ENCODE results near the gene CFAP46.

The CFAP46 gene

DNA sequence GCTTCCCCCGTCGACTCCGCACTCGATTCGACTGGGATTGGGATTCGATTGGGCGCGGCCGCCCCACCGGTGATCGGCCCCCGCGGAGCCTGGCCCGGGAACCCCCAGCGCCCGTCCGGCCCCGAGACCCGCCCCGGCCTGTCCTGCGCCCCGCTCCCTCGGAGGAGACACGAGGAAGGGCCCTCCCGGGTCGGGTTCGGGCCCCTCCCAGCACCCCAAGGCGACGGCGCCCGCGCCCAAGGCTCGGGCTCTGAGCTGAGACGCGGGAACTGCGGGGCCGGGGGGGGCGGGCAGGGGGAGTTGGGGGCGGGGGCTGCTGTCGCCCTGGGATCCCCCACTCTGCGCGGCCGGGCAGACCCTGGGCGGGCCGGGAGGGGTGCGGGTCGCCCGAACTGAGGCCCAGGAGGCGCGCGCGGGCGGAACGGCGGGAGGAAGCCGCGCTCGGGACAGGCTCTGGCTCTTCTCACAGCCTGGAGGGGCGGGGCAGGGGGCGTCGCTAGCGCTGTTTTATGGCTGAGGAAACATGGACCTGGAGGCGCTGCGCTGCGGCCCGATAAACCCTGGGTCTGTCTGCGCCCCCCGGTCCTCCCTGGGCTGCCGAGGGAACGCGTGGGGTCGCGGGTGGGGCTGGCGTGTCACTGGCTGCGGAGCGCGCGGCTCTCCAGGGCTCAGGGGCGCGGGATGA, 154.7 kb downstream of the CFAP46 start:
- TF ChIP-seq FOXP2 (optimal IDR thresholded peaks at IDR 0.05; ENCODE audit: borderline replicate concordance, extremely low read depth, extremely low read length, insufficient read depth) (no peak), TAF1 (IDR thresholded peaks at IDR 0.05; ENCODE audit: borderline replicate concordance, insufficient read depth, low read length) (no peak), SIN3A (IDR thresholded peaks at IDR 0.05; ENCODE audit: borderline replicate concordance, insufficient read depth, low read length) (no peak), POLR2AphosphoS5 (IDR thresholded peaks at IDR 0.05; ENCODE audit: low read depth, low read length) (no peak)
- TF ChIP-seq, protein P1, sequence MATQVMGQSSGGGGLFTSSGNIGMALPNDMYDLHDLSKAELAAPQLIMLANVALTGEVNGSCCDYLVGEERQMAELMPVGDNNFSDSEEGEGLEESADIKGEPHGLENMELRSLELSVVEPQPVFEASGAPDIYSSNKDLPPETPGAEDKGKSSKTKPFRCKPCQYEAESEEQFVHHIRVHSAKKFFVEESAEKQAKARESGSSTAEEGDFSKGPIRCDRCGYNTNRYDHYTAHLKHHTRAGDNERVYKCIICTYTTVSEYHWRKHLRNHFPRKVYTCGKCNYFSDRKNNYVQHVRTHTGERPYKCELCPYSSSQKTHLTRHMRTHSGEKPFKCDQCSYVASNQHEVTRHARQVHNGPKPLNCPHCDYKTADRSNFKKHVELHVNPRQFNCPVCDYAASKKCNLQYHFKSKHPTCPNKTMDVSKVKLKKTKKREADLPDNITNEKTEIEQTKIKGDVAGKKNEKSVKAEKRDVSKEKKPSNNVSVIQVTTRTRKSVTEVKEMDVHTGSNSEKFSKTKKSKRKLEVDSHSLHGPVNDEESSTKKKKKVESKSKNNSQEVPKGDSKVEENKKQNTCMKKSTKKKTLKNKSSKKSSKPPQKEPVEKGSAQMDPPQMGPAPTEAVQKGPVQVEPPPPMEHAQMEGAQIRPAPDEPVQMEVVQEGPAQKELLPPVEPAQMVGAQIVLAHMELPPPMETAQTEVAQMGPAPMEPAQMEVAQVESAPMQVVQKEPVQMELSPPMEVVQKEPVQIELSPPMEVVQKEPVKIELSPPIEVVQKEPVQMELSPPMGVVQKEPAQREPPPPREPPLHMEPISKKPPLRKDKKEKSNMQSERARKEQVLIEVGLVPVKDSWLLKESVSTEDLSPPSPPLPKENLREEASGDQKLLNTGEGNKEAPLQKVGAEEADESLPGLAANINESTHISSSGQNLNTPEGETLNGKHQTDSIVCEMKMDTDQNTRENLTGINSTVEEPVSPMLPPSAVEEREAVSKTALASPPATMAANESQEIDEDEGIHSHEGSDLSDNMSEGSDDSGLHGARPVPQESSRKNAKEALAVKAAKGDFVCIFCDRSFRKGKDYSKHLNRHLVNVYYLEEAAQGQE (IDR thresholded peaks at IDR 0.05; ENCODE audit: insufficient read depth in 1 of 2, low read depth in 2 of 2, low read length in 2 of 2) = no peak

DNA sequence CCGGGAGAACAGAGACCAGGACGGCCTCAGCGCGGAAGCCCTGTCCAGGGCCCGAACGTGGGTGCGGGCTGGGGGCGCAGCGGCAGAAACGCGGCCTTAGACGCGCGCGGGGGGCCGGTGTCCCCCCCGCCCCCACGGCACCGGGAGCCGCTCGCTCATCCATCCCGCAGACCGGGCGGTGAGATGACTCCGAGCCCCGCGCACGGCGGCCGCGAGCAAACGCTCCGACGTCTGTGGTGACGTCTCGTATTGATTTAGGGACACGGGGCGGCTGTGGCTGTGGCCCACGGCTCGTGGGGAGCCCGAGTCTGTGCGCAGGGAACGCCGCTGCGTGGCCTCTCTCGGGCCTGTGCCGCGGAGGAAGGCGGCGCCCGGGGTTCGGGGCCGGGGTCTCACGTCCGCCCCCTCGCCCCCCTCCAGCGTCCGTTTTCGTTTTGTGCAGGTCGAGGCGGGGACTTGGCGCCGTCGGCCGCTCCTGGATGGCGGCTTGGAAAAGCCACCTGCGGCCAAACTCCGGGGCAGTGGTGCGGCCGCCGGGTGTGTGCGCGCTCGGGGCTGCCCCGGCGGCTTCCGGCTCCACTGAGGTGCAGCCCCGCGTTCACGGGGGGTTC, 155.4 kb downstream of the CFAP46 start:
- no peak for TF ChIP-seq TAF1 (IDR thresholded peaks at IDR 0.05; ENCODE audit: borderline replicate concordance, insufficient read depth, low read length)
- TF ChIP-seq FOXP2 (optimal IDR thresholded peaks at IDR 0.05; ENCODE audit: borderline replicate concordance, extremely low read depth, extremely low read length, insufficient read depth) = no peak
- TF ChIP-seq SIN3A (IDR thresholded peaks at IDR 0.05; ENCODE audit: borderline replicate concordance, insufficient read depth, low read length) = no peak
- TF ChIP-seq POLR2AphosphoS5 (IDR thresholded peaks at IDR 0.05; ENCODE audit: low read depth, low read length) = no peak
- TF ChIP-seq, protein P1 (IDR thresholded peaks at IDR 0.05; ENCODE audit: insufficient read depth in 1 of 2, low read depth in 2 of 2, low read length in 2 of 2) = no peak

DNA sequence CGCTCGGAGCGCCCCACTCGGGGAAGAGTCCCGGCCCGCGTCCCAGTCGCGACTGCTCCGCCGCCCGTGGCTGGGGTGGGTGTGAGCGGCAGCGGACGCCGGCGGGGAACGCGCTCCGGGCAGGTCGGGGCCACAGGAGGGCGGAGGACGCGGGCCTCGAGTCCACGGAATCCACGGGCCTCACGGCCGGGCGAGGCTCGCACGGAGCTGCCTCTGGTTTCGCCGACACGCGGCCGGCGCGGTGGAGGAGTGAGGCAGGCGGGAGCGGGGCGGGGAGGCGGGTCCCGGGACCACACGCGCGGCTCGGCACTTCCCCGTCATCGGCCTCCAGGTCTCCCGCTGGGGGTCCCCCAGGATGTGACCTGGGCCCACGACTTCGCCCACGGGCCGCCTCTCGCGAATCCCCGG, 155.9 kb downstream of the CFAP46 start:
- TF ChIP-seq FOXP2 (optimal IDR thresholded peaks at IDR 0.05; ENCODE audit: borderline replicate concordance, extremely low read depth, extremely low read length, insufficient read depth) (no peak), TAF1 (IDR thresholded peaks at IDR 0.05; ENCODE audit: borderline replicate concordance, insufficient read depth, low read length) (no peak), POLR2AphosphoS5 (IDR thresholded peaks at IDR 0.05; ENCODE audit: low read depth, low read length) (no peak), SIN3A (IDR thresholded peaks at IDR 0.05; ENCODE audit: borderline replicate concordance, insufficient read depth, low read length) (no peak)
- TF ChIP-seq, protein P1 (IDR thresholded peaks at IDR 0.05; ENCODE audit: insufficient read depth in 1 of 2, low read depth in 2 of 2, low read length in 2 of 2) = no peak

DNA sequence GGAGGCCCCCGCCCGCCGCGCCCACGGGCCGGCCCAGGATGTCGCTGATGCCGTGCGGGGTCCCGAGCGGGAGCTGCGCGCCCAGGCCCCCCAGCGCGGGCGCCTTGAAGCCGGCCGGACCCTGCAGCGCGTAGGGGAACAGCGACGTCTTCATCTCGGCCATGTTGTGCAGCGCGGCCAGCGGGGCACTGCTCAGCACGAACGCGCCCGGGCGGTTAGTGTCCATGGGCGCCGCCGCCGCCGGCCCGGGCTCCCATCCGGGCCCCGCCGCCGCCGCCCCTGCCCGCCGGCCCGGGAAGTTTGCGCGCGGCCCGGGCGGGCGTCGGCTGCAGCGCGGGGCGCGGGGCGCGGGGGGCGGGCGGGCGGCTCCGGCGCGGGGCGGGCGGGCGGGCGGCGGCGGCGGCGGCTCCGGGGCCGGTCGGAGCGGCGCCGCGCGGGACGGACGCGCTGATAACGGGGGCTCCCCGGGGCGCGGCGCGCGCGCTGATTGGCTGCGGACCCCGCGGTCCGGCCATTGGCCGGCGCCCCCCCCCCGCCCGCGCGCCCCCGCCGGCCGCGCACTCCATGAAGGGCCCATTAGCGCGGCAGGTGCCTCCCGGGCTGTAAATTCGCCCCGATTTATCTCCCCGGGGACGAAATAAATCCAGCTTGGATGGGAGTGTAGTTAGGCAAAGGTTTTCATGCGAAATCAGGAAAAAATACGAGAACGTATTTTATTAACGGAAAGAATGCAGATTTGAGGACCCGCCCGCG, 156.5 kb downstream of the CFAP46 start, which contains the start of gene NKX6-2:
TSS of gene NKX6-2 (minus strand) at position 425 of the 753 bp plus-strand sequence. CDS start at position 226, 199 bp downstream.
- TF ChIP-seq SIN3A (IDR thresholded peaks at IDR 0.05; ENCODE audit: borderline replicate concordance, insufficient read depth, low read length) (no peak), FOXP2 (optimal IDR thresholded peaks at IDR 0.05; ENCODE audit: borderline replicate concordance, extremely low read depth, extremely low read length, insufficient read depth) (no peak)

DNA sequence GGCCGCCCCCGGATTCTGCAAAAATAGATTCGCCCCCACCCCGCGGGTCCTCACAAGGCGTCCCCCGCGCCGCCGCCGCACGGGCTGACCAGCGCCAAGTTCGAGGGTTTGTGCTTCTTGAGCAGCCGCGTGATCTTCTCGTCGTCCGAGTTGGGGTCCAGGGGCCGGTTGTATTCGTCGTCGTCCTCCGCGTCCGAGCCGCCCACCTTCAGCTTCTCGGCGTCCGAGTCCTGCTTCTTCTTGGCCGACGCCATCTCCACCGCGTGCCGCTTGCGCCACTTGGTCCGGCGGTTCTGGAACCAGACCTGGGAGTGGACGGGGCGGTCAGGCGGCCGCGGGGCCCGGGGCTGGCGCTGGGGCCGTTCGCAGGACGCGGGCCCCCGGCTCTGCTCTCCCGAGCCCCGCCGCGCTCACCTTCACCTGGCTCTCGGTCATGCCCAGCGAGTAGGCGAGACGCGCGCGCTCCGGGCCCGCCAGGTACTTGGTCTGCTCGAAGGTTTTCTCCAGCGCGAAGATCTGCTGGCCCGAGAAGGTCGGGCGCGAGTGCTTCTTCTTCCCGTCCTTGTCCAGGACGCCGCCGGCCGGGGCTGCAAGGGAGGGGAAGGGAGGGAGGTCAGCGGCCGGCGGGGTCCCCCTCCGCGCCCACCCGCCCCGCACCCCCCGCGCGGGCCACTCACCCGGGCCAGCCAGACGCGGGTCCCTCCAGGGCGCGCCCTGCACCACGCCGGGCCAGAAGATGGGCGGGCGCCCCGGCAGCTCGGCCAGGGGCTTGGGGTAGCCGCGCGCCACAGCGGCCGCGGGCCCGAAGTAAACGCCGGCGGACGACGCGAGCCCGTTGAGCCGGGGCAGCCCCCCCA, 157.3 kb downstream of the CFAP46 start:
- no peak for TF ChIP-seq POLR2AphosphoS5 (IDR thresholded peaks at IDR 0.05; ENCODE audit: low read depth, low read length)
- TF ChIP-seq FOXP2 (optimal IDR thresholded peaks at IDR 0.05; ENCODE audit: borderline replicate concordance, extremely low read depth, extremely low read length, insufficient read depth) = no peak
- TF ChIP-seq, protein P1 (IDR thresholded peaks at IDR 0.05; ENCODE audit: insufficient read depth in 1 of 2, low read depth in 2 of 2, low read length in 2 of 2) = no peak
- no peak for TF ChIP-seq TAF1 (IDR thresholded peaks at IDR 0.05; ENCODE audit: borderline replicate concordance, insufficient read depth, low read length)
- no peak for TF ChIP-seq SIN3A (IDR thresholded peaks at IDR 0.05; ENCODE audit: borderline replicate concordance, insufficient read depth, low read length)
